Psoas muscle (tissue), 8 donors: Measurements from ENCODE around the gene SUGP2. TPM values are rescaled to one million over a fixed set of nuclear protein-coding genes. Genes with fewer than 3 reads are reported as not detected.

Experiments
- ATAC-seq, 4 donors: fragments of 200-7000 bp; cut with Tn5 transposase; one replicate each; pipeline ENCODE4 v1.9.1; 2020; ENCODE audit warnings: moderate library complexity in 3 of 4, mild to moderate bottlenecking in 2 of 4
- DNase-seq, 2 donors: peaks; one replicate each; pipeline ENCODE4 v3.0.0-alpha.2; 2020
- H3K27ac ChIP-seq: fragments of 200-600 bp; one replicate; pipeline ENCODE4 v1.8.0; 2022
- H3K27me3 ChIP-seq, 3 donors: fragments of 200-600 bp in 1 of 3; one replicate each; pipeline versions ENCODE4 v1.6.1 to v1.8.0; 2013 to 2022; ENCODE audit warnings: low read length in 2 of 3, mild to moderate bottlenecking in 2 of 3, moderate library complexity in 1 of 3; ENCODE audit not compliant: insufficient read depth in 3 of 3
- H3K36me3 ChIP-seq, 2 donors: fragments of 200-600 bp in 1 of 2; one replicate each; pipeline versions ENCODE4 v1.6.1 to v1.8.0; 2013 to 2022; ENCODE audit warnings: low read depth in 1 of 2, mild to moderate bottlenecking in 1 of 2, moderate library complexity in 1 of 2; ENCODE audit not compliant: insufficient read depth in 1 of 2
- H3K4me1 ChIP-seq: fragments of 200-600 bp; one replicate; pipeline ENCODE4 v1.8.0; 2022
- H3K4me3 ChIP-seq: fragments of 200-600 bp; one replicate; pipeline ENCODE4 v1.8.0; 2022; ENCODE audit warnings: mild to moderate bottlenecking
- H3K9me3 ChIP-seq: fragments of 200-600 bp; one replicate; pipeline ENCODE4 v1.8.0; 2022
- WGBS, 3 donors: extraction: QIAGEN DNeasy Blood & Tissue Kit; methylation state at CpG; one replicate each; pipeline versions ENCODE4 v1.1.6 to v1.1.7; 2013; 5-methylcytosine and 5-hydroxymethylcytosine counted together
- intact Hi-C, 2 donors: fragments of 100-400 bp; cut with DNase I; formaldehyde crosslinking; loops; one replicate each; pipeline versions ENCODE4 v1.11.0 to v1.14.2; 2022
- polyA plus RNA-seq, 3 donors: library from polyadenylated mRNA; stranded (reverse); fragments of 200-250 nt; gene quantifications; one replicate each; pipeline ENCODE4 v1.2.3, GENCODE V29; 2013
- total RNA-seq, 4 donors: library from RNA; stranded (reverse); fragmentation: NEBNext Ultra II Directional in 2 of 4; extraction: Animal tissue kit (Norgen Biotek cat#: 25700) in 2 of 4; gene quantifications; one replicate each; pipeline versions ENCODE4 v1.2.1 to v1.2.4, GENCODE V29; 2021 to 2023
- TF ChIP-seq, protein P1 (sequence below): fragments of 200-600 bp; IDR thresholded peaks from one replicate; pipeline ENCODE4 v1.8.0; 2022; ENCODE audit warnings: antibody characterized with exemption
- donor health status: healthy with polysubstance abuse.
- donor health status: DM: no; HTN: no; CAD: no; lungs with moderate emphysema.
- donor health status: Bipolar disorder and iron deficiency.
- donor health status: healthy.
- donor health status: DM: yes; HTN: yes; CAD: no.
- donor health status: DM: no; HTN: no; CAD: no.
- donor health status: DM: no; HTN: no; CAD: no.
- donor health status: DM: yes; HTN: yes; CAD: no.

Gene SUGP2
- total and polyA plus RNA-seq, 7 donors = 31.8 to 53.3 (median 43.9) TPM

DNA sequence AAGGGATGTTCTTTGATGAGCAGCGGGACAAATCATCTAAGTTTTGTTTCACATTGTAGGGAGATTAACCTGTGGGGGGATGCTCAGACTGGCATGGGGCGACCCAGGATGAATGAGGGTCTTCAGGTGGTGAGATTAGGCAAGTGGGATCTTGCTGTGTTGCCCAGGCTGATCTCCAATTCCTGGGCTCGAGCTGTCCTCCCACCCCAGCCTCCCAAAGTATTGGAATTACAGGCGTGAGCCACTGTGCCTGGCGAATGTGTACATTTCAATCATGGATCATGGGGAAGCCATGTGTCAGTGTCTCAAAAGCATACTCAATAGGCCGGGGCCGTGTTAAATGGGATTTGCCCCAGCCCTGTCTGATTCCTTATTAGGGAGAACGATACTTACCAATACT is 38.6 kb upstream of the SUGP2 start:
- DNase-seq (no peak), ATAC-seq (no peak)
- WGBS, 3 donors = 91 to 96% (median 95%) methylated on average over 8 of the region's 8 CpGs
- Histone ChIP-seq H3K9me3 (no peaks in the 10 kb centered on the region), H3K27ac (no peak overlapping the region), H3K36me3 (peaks cover 0 to 20% of the 10 kb centered on the region in 2 donors), H3K4me3 (no peak overlapping the region), H3K4me1 (peaks cover 38% of the 10 kb centered on the region), H3K27me3 (no peaks in the 10 kb centered on the region)
- TF ChIP-seq, protein P1, sequence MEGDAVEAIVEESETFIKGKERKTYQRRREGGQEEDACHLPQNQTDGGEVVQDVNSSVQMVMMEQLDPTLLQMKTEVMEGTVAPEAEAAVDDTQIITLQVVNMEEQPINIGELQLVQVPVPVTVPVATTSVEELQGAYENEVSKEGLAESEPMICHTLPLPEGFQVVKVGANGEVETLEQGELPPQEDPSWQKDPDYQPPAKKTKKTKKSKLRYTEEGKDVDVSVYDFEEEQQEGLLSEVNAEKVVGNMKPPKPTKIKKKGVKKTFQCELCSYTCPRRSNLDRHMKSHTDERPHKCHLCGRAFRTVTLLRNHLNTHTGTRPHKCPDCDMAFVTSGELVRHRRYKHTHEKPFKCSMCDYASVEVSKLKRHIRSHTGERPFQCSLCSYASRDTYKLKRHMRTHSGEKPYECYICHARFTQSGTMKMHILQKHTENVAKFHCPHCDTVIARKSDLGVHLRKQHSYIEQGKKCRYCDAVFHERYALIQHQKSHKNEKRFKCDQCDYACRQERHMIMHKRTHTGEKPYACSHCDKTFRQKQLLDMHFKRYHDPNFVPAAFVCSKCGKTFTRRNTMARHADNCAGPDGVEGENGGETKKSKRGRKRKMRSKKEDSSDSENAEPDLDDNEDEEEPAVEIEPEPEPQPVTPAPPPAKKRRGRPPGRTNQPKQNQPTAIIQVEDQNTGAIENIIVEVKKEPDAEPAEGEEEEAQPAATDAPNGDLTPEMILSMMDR = no peak
- intact Hi-C loops = no loop called here

DNA sequence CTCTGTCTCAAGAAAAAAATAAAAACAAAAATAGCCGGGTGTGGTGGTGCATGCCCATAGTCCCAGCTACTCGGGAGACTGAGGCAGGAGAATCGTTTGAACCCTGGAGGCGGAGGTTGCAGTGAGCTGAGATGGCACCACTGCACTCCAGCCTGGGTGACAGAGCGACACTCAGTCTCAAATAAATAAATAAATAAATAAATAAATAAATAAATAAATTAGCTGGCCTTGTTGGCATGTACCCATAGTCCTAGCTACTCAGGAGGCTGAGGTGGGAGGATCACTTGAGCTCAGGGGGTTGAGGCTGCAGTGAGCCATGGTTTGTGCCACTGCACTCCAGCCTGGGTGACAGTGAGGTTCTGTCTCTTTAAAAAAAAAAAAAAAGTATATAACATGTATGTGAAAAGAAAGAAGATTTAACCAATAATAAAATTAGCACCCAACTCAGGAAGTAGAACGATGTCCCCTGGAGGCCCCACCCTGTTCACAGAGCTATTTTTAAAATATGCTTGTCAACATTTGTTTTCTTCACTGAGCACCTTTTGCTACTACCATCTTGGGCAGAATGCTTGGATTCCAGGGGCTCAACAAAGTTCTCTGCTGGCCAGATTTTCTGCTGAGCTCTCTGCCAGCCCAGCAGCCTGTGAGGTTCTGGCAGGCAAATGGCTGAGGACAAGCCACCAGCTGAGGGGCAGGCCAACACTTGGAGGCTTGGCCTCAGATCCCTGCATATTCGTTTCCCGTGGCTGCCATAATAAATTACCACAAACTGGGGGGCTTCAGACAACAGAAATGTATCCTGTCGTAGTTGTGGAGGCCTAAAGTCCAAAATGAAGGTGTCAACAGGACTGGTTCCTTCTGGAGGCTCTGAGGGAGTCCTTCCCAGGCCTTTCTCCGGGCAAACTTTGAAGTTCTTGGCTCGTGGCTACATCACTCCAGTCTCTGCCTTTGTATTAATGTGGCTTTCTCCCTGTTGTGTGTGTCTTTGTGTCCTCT is 35.6 kb upstream of the SUGP2 start:
- Histone ChIP-seq H3K36me3 (peaks cover 0 to 3% of the 10 kb centered on the region in 2 donors), H3K4me3 (peak overlapping the region; percentile 2), H3K27ac (peak overlapping the region; percentile 87), H3K9me3 (no peaks in the 10 kb centered on the region), H3K4me1 (peaks cover 41% of the 10 kb centered on the region), H3K27me3 (no peaks in the 10 kb centered on the region)
- WGBS, 3 donors = 38 to 49% (median 43%) methylated on average over 11 of the region's 11 CpGs
- DNase-seq = peak in 1 of 2 donors; percentile 54
- intact Hi-C loops = no loop called here
- TF ChIP-seq, protein P1 = no peak
- ATAC-seq = peak in 3 of 4 donors; percentile 19 to 31 (median 22)

GRCh38 chr19:19067276-19068072 is 34.2 kb upstream of the SUGP2 start:
- H3K27me3 ChIP-seq = no peaks in the 10 kb centered on the region

More at GRCh38 chr19:19067276-19068072, 34.2 kb upstream of the SUGP2 start:
- H3K4me3 ChIP-seq = peak overlapping the region; percentile 18
- intact Hi-C loops = no loop called here
- no peaks in the 10 kb centered on the region for H3K9me3 ChIP-seq
- H3K27ac ChIP-seq = peak overlapping the region; percentile 87
- WGBS, 3 donors = 27 to 38% (median 31%) methylated on average over 11 of the region's 11 CpGs
- no peaks in the 10 kb centered on the region for H3K36me3 ChIP-seq
- peaks cover 44% of the 10 kb centered on the region for H3K4me1 ChIP-seq
- TF ChIP-seq, protein P1 = no peak
- peak; percentile 24 to 66 (median 53) for ATAC-seq
- DNase-seq = peak; percentile 49 to 63
